ENCODE measurements around the gene P4HA2.

Gene P4HA2

GRCh38 chr5:132199116-132199680 lies 28.5 kb downstream of the P4HA2 start:
- no peak overlapping the region for H3K4me3 ChIP-seq (ENCODE audit: control insufficient read depth, low read depth, low read length)
- DNase-seq (ENCODE audit: low read depth): no peak
- TF ChIP-seq, protein P1, sequence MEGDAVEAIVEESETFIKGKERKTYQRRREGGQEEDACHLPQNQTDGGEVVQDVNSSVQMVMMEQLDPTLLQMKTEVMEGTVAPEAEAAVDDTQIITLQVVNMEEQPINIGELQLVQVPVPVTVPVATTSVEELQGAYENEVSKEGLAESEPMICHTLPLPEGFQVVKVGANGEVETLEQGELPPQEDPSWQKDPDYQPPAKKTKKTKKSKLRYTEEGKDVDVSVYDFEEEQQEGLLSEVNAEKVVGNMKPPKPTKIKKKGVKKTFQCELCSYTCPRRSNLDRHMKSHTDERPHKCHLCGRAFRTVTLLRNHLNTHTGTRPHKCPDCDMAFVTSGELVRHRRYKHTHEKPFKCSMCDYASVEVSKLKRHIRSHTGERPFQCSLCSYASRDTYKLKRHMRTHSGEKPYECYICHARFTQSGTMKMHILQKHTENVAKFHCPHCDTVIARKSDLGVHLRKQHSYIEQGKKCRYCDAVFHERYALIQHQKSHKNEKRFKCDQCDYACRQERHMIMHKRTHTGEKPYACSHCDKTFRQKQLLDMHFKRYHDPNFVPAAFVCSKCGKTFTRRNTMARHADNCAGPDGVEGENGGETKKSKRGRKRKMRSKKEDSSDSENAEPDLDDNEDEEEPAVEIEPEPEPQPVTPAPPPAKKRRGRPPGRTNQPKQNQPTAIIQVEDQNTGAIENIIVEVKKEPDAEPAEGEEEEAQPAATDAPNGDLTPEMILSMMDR (IDR thresholded peaks at IDR 0.05; ENCODE audit: control insufficient read depth, insufficient read depth, low read depth, low read length, missing control alignments): no peak

- DNase-seq (ENCODE audit: low read depth): no peak
- H3K4me3 ChIP-seq (ENCODE audit: control insufficient read depth, low read depth, low read length): no peak overlapping the region
- TF ChIP-seq, protein P1 (IDR thresholded peaks at IDR 0.05; ENCODE audit: control insufficient read depth, insufficient read depth, low read depth, low read length, missing control alignments): no peak
These were observed 29.1 kb downstream of the P4HA2 start for GRCh38 chr5:132198571-132198970.

DNA sequence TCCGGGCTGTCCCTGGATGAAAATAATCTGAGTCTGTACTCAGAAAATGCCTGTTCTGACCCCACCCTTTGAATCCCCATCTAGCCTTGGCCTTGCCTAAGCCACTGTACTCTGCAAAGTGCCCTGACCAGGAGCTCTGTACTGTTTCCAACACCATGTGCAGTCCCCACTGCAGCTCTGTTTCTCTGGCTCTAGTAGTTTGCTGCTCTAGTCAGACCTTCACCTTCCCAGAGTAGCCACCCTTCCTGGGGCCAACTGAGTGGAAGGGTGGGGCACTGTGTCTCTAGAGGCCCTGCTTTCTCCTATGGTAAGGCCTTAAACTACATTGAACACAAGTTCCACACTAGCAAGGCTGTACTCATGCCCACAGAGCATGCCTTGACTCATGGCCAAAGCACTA lies 31.9 kb downstream of the P4HA2 start:
- H3K4me3 ChIP-seq (ENCODE audit: control insufficient read depth, low read depth, low read length): no peak overlapping the region
- DNase-seq (ENCODE audit: low read depth): no peak
- TF ChIP-seq, protein P1 (IDR thresholded peaks at IDR 0.05; ENCODE audit: control insufficient read depth, insufficient read depth, low read depth, low read length, missing control alignments): no peak

DNA sequence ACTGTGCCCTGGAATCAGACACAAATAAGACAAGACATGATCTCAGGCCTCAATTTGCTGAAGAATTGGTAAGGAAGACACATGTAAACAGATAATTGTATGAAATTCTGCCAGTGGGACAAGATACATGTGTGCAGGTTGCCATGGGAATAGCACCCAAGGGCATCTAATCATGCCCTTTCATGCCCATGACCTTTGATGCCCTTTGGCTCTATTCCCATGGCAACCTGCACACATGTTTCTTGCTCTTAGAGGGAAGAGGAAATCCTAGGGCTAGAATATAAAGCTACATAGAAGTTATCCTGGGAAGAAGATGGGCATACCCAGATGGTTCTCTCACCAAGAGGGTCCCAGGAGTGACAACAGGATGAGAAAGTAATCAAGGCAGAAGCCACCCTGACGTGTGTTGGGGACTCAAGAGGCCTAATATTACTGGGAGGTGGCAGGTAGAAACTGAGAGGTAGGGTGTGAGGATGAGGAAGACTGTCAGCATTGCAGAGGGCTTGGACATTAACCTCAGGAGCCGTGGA lies 34.4 kb downstream of the P4HA2 start:
- no peak for DNase-seq (ENCODE audit: low read depth)
- no peak overlapping the region for H3K4me3 ChIP-seq (ENCODE audit: control insufficient read depth, low read depth, low read length)
- TF ChIP-seq, protein P1 (IDR thresholded peaks at IDR 0.05; ENCODE audit: control insufficient read depth, insufficient read depth, low read depth, low read length, missing control alignments): no peak

DNA sequence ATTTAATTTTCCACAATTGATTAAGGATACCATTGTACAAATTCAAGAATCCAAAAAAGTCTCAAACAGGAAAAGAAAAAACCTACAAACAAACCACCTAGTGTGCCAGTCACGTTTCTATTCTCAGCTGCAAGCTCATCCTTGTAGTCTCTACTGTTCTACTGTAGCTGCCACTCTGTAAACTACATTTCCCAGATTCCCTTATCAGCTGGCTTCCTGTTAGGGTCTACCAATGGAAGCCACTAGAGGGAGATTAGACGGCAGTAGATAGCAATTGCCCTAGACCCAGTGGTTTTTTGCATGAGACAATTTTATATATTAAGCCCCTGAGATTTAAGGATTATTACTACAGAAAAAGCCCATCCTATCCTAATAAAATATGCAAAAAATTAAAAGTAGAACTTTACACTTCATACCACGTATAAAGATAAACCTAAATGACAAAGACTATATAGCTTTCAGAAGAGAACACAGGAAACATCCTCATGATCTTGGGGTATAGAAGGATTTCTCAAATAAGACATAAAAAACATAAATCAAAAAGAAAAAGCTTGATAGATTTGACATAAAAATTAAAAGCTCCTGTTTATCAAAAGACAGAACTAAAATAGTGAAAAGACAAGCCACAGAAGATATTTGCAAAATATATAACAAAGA lies 37.4 kb downstream of the P4HA2 start:
- H3K4me3 ChIP-seq (ENCODE audit: control insufficient read depth, low read depth, low read length): no peak overlapping the region
- TF ChIP-seq, protein P1 (IDR thresholded peaks at IDR 0.05; ENCODE audit: control insufficient read depth, insufficient read depth, low read depth, low read length, missing control alignments): peak; percentile 81
- DNase-seq (ENCODE audit: low read depth): peak; percentile 52

DNA sequence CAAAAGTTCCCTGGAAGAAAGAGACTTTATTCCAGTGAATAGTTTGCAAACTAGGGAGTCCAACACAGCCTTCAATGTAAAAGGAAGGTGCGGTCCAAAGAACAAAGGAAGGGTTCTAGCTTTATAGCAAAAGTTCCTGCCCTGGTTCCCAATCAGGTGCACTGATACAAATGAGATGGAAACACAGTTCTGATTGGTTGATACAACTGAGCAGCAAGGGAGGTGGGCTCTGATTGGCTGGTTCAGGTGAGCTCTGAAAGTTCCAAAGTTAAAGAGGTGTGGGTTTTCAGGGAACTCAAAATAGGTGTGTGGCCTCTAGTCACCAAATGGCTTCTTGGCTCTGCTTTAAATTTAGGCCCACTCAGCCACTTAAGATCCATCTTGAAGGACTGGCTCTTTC lies 43.1 kb downstream of the P4HA2 start:
- no peak overlapping the region for H3K4me3 ChIP-seq (ENCODE audit: control insufficient read depth, low read depth, low read length)
- TF ChIP-seq, protein P1 (IDR thresholded peaks at IDR 0.05; ENCODE audit: control insufficient read depth, insufficient read depth, low read depth, low read length, missing control alignments): no peak
- no peak for DNase-seq (ENCODE audit: low read depth)

Measured in AG09309 (cell line).